HCT116 (cell line): Measurements from ENCODE around the gene PRSS33. TPM values are rescaled to one million over a fixed set of nuclear protein-coding genes. Genes with fewer than 3 reads are reported as not detected.

Experiments used
- ATAC-seq: fragments of 200-7000 bp; cut with Tn5 transposase; 2 replicates; pipeline ENCODE4 v1.9.1; 2020; ENCODE audit warnings: mild to moderate bottlenecking, moderate library complexity
- BruUV-seq: library from RNA; stranded (reverse); fragments of 400-500 nt; replicated peaks from 2 replicates; lab custom pipeline; 2021; lab: Mats Ljungman, UMichigan
- CTCF ChIA-PET: fragments of 300-600 bp; sonication (Branson Sonifier 250); formaldehyde crosslinking; loops from one replicate; lab custom pipeline; 2021; ENCODE audit warnings: antibody characterized with exemption; lab: Charles Lee
- POLR2A ChIA-PET: fragments of 300-600, 350-600 bp; sonication (Branson Sonifier 250); formaldehyde crosslinking; loops from one replicate; lab custom pipeline; 2021; ENCODE audit warnings: antibody characterized with exemption; lab: Charles Lee
- RAD21 ChIA-PET, 2 experiments: fragments of 300-600 bp; sonication (Branson Sonifier 250); formaldehyde crosslinking; loops; one replicate each; lab custom pipeline; 2023; ENCODE audit warnings: low total read pairs in 2 of 2; ENCODE audit not compliant: uncharacterized antibody in 2 of 2, unreplicated experiment in 2 of 2, low non-redundant PET in 1 of 2; lab: Charles Lee
- DNase-seq: peaks from one replicate; pipeline ENCODE4 v3.0.0-alpha.2; 2010; ENCODE audit warnings: low read depth, low spot score
- H2AFZ ChIP-seq: fragments of 200-600 bp; shearing (Covaris generic), sonication (generic); 2 replicates; pipeline ENCODE4 v1.6.1; 2017; ENCODE audit warnings: low read depth, mixed run types, mixed read lengths, antibody characterized with exemption, low read length; ENCODE audit not compliant: poor library complexity, severe bottlenecking
- H3K27ac ChIP-seq: 2 replicates; pipeline ENCODE4 v1.5.1; 2012; ENCODE audit warnings: low read depth, low read length
- H3K27me3 ChIP-seq: fragments of 200-600 bp; sonication (generic); 2 replicates; pipeline ENCODE4 v1.6.1; 2016; ENCODE audit warnings: mixed run types, low read length, mixed read lengths; ENCODE audit not compliant: insufficient read depth
- H3K36me3 ChIP-seq, 2 experiments: fragments of 200-500 bp in 1 of 2; fragments of 200-600 bp in 1 of 2; sonication (Bioruptor generic) in 1 of 2; sonication (generic) in 1 of 2; 2 replicates each; pipeline versions ENCODE4 v1.5.1 to v1.6.1; 2014 to 2016; ENCODE audit warnings: low read length in 2 of 2, inconsistent platforms in 1 of 2, mixed read lengths in 1 of 2, mixed run types in 1 of 2; ENCODE audit not compliant: insufficient read depth in 2 of 2, control insufficient read depth in 1 of 2
- H3K4me1 ChIP-seq, 2 experiments: fragments of 200-600 bp in 1 of 2; sonication (generic) in 1 of 2; 2 replicates each; pipeline versions ENCODE4 v1.5.1 to v1.6.1; 2012 to 2017; ENCODE audit warnings: low read length in 2 of 2, inconsistent platforms in 1 of 2, mild to moderate bottlenecking in 1 of 2, mixed read lengths in 1 of 2, mixed run types in 1 of 2, moderate library complexity in 1 of 2; ENCODE audit not compliant: insufficient read depth in 2 of 2, control insufficient read depth in 1 of 2
- H3K4me2 ChIP-seq: fragments of 200-600 bp; sonication (generic); 2 replicates; pipeline ENCODE4 v1.6.1; 2017; ENCODE audit warnings: mixed run types, low read length, mixed read lengths
- H3K4me3 ChIP-seq, 2 experiments: fragments of 200-600 bp in 1 of 2; sonication (generic) in 1 of 2; replicated peaks in 1 of 2; 2 replicates each; pipeline ENCODE4 v1.5.1; 2011 to 2016; ENCODE audit warnings: low read length in 2 of 2, control low read depth in 1 of 2, low read depth in 1 of 2, mild to moderate bottlenecking in 1 of 2, mixed read lengths in 1 of 2, mixed run types in 1 of 2
- H3K79me2 ChIP-seq: fragments of 200-600 bp; sonication (generic); 2 replicates; pipeline ENCODE4 v1.6.1; 2017; ENCODE audit warnings: mild to moderate bottlenecking, mixed run types, low read length, moderate library complexity, mixed read lengths; ENCODE audit not compliant: insufficient read depth
- H3K9ac ChIP-seq: fragments of 200-600 bp; sonication (generic); 2 replicates; pipeline ENCODE4 v1.6.1; 2016; ENCODE audit warnings: low read length, mixed read lengths
- H3K9me2 ChIP-seq: fragments of 200-600 bp; sonication (generic), shearing (Covaris generic); 2 replicates; pipeline ENCODE4 v1.6.1; 2017; ENCODE audit warnings: mixed run types, mild to moderate bottlenecking, moderate library complexity; ENCODE audit not compliant: insufficient read depth
- H3K9me3 ChIP-seq, 2 experiments: fragments of 200-500 bp in 1 of 2; fragments of 200-600 bp in 1 of 2; sonication (Bioruptor generic) in 1 of 2; sonication (generic) in 1 of 2; 2 replicates each; pipeline ENCODE4 v1.6.1; 2014 to 2017; ENCODE audit warnings: low read length in 2 of 2, mixed read lengths in 2 of 2, inconsistent platforms in 1 of 2, low read depth in 1 of 2, mild to moderate bottlenecking in 1 of 2, mixed run types in 1 of 2, moderate library complexity in 1 of 2; ENCODE audit not compliant: control insufficient read depth in 1 of 2, insufficient read depth in 1 of 2
- H4K20me1 ChIP-seq: fragments of 200-600 bp; sonication (generic), shearing (Covaris generic); 2 replicates; pipeline ENCODE4 v1.6.1; 2017; ENCODE audit warnings: mixed run types, mild to moderate bottlenecking, moderate library complexity; ENCODE audit not compliant: insufficient read depth
- EGR1 ChIP-seq: IDR thresholded peaks from 2 replicates; pipeline ENCODE4 v1.6.1; 2012; ENCODE audit warnings: low read depth
- EZH2 ChIP-seq: fragments of 200-600 bp; sonication (generic); IDR thresholded peaks from 2 replicates; pipeline ENCODE4 v1.6.1; 2017; ENCODE audit warnings: antibody characterized with exemption, mixed run types
- EZH2phosphoT487 ChIP-seq: fragments of 200-600 bp; IDR thresholded peaks from 2 replicates; pipeline ENCODE4 v1.6.1; 2018; ENCODE audit warnings: antibody characterized with exemption, borderline replicate concordance
- FOSL1 ChIP-seq: IDR thresholded peaks from 2 replicates; pipeline ENCODE4 v1.6.1; 2012; ENCODE audit warnings: low read depth
- JUND ChIP-seq: IDR thresholded peaks from 2 replicates; pipeline ENCODE4 v1.6.1; 2012
- POLR2AphosphoS5 ChIP-seq: IDR thresholded peaks from 2 replicates; pipeline ENCODE4 v1.6.1; 2011; ENCODE audit warnings: mild to moderate bottlenecking, low read depth, low read length, moderate library complexity
- SP1 ChIP-seq: IDR thresholded peaks from 2 replicates; pipeline ENCODE4 v1.6.1; 2012; ENCODE audit warnings: low read depth
- TCF7L2 ChIP-seq: IDR thresholded peaks from 2 replicates; pipeline ENCODE4 v1.7.0; 2011; ENCODE audit warnings: borderline replicate concordance, inconsistent platforms; ENCODE audit not compliant: insufficient read depth, insufficient read length; ENCODE audit errors: extremely low read depth
- YY1 ChIP-seq: IDR thresholded peaks from 2 replicates; pipeline ENCODE4 v1.6.1; 2011; ENCODE audit warnings: low read length, low read depth, moderate library complexity, mild to moderate bottlenecking; ENCODE audit not compliant: insufficient replicate concordance; ENCODE audit errors: extremely low read depth
- intact Hi-C: fragments of 100-400 bp; cut with micrococcal nuclease; formaldehyde crosslinking; loops from 2 replicates; pipeline ENCODE4 v1.10.0; 2022
- total RNA-seq: library from RNA; stranded (reverse); gene quantifications from one replicate; pipeline ENCODE4 v1.2.1, GENCODE V29; 2021; ENCODE audit not compliant: unreplicated experiment

Gene PRSS33
- total RNA-seq, 1 experiment from 2014 or later, result not detected

DNA sequence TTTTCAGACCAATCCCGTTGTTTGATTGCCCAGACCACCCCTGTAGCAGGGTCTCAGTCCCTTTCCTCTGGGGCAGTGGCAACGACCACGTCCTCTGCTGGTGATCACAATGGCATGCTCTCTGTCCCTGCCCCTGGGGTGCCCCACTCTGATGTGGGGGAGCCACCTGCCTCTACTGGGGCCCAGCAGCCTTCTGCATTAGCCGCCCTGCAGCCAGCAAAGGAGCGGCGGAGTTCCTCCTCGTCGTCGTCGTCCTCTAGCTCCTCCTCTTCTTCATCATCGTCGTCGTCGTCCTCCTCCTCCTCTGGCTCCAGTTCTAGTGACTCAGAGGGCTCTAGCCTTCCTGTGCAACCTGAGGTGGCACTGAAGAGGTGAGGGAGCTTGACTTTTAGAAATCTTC is 19.5 kb downstream of the PRSS33 start:
- H3K4me3 ChIP-seq, result no peak overlapping the region
- intact Hi-C loops, result no loop called here
- H3K4me2 ChIP-seq, result no peak overlapping the region
- no peaks in the 10 kb centered on the region for H3K9me2 ChIP-seq
- CTCF ChIA-PET, result no interaction called here
- H3K27ac ChIP-seq, result no peak overlapping the region
- RAD21 ChIA-PET, result no interaction called here
- POLR2A ChIA-PET, result interaction anchor here (1.4 kb wide), 1 partner anchor 9 kb away, joined by 3 read pairs; no protein-coding TSS in a partner anchor
- H3K79me2 ChIP-seq, result peaks cover 90% of the 10 kb centered on the region
- H4K20me1 ChIP-seq, result peaks cover 25% of the 10 kb centered on the region; the same call in 1 of the 2 replicates
- no peaks in the 10 kb centered on the region for H3K9me3 ChIP-seq
- no TSS peak for BruUV-seq
- H2AFZ ChIP-seq, result no peak overlapping the region
- TF ChIP-seq EGR1, result no peak
- TF ChIP-seq YY1, result no peak
- no peak for TF ChIP-seq EZH2
- no peak for TF ChIP-seq JUND
- no peak for TF ChIP-seq SP1
- TF ChIP-seq, all 23 proteins: peak for 0
- Histone ChIP-seq H3K27me3 (no peaks in the 10 kb centered on the region), H3K36me3 (peaks cover 53 to 89% of the 10 kb centered on the region in 2 experiments), H3K4me1 (peaks cover 0 to 36% of the 10 kb centered on the region in 2 experiments; a peak in 2 of 4 replicates), H3K9ac (no peak overlapping the region)
- DNase-seq, result no peak
- ATAC-seq, result no peak

DNA sequence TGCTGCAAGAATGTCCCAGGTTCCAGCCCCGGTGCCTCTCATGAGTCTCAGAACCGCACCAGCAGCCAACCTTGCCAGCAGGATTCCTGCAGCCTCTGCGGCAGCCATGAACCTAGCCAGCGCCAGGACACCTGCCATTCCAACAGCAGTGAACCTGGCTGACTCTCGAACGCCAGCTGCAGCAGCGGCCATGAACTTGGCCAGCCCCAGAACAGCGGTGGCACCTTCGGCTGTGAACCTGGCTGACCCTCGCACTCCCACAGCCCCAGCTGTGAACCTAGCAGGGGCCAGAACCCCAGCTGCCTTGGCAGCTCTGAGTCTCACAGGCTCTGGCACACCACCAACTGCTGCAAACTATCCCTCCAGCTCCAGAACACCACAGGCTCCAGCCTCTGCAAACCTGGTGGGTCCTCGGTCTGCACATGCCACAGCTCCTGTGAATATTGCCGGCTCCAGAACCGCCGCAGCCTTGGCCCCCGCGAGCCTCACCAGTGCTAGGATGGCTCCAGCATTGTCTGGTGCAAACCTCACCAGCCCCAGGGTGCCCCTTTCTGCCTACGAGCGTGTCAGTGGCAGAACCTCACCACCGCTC is 20.1 kb downstream of the PRSS33 start:
- H3K9me3 ChIP-seq, result no peaks in the 10 kb centered on the region
- TF ChIP-seq FOSL1, result no peak
- no peak for TF ChIP-seq EZH2phosphoT487
- TF ChIP-seq POLR2AphosphoS5, result no peak
- TF ChIP-seq TCF7L2, result no peak
- ATAC-seq (no peak), DNase-seq (no peak)
- H3K4me3 ChIP-seq, result no peak overlapping the region
- no peak overlapping the region for H3K27ac ChIP-seq
- H3K36me3 ChIP-seq, result peaks cover 57 to 96% of the 10 kb centered on the region in 2 experiments
- H3K27me3 ChIP-seq, result no peaks in the 10 kb centered on the region
- peaks cover 25% of the 10 kb centered on the region; the same call in 1 of the 2 replicates for H4K20me1 ChIP-seq
- peaks cover 0 to 34% of the 10 kb centered on the region in 2 experiments; a peak in 2 of 4 replicates for H3K4me1 ChIP-seq
- ChIA-PET POLR2A (interaction anchor here (1.4 kb wide), 1 partner anchor 8 kb away, joined by 3 read pairs; no protein-coding TSS in a partner anchor), CTCF (no interaction called here), RAD21 (no interaction called here)
- intact Hi-C loops, result no loop called here
- no peak overlapping the region for H2AFZ ChIP-seq
- no peaks in the 10 kb centered on the region for H3K9me2 ChIP-seq
- no peak overlapping the region for H3K9ac ChIP-seq
- peaks cover 94% of the 10 kb centered on the region for H3K79me2 ChIP-seq
- H3K4me2 ChIP-seq, result no peak overlapping the region
- no TSS peak for BruUV-seq
